NCI-H187 (cell line): Measurements from ENCODE around the gene PRKCH.

Experiments
- DNase-seq, 2 experiments: peaks; one replicate each; lab custom pipeline; 2025; lab: John Stamatoyannopoulos, UW

PRKCH gene

GRCh38 chr14:61337893-61338292 is 16.5 kb downstream of the PRKCH start:
- no peak for DNase-seq

- DNase-seq: no peak
These were observed 17.1 kb downstream of the PRKCH start for GRCh38 chr14:61338457-61338856.

GRCh38 chr14:61341275-61342206 is 20.2 kb downstream of the PRKCH start:
- no peak for DNase-seq

GRCh38 chr14:61342486-61342885 is 21.1 kb downstream of the PRKCH start:
- DNase-seq: no peak

- DNase-seq: no peak
These were observed 21.6 kb downstream of the PRKCH start for GRCh38 chr14:61342932-61343331.

GRCh38 chr14:61343471-61343870 is 22.1 kb downstream of the PRKCH start:
- no peak for DNase-seq

GRCh38 chr14:61343991-61344405 is 22.6 kb downstream of the PRKCH start:
- no peak for DNase-seq

GRCh38 chr14:61344437-61345150 is 23.2 kb downstream of the PRKCH start:
- DNase-seq: no peak

GRCh38 chr14:61345151-61345482 is 23.7 kb downstream of the PRKCH start:
- no peak for DNase-seq

- no peak for DNase-seq
These were observed 24.8 kb downstream of the PRKCH start for GRCh38 chr14:61346221-61346620.

- DNase-seq: no peak
These were observed 25.4 kb downstream of the PRKCH start for GRCh38 chr14:61346793-61347192.

GRCh38 chr14:61347826-61348443 is 26.6 kb downstream of the PRKCH start:
- DNase-seq: no peak

- DNase-seq: no peak
These were observed 29.3 kb downstream of the PRKCH start for GRCh38 chr14:61350427-61351270.

- no peak for DNase-seq
These were observed 30.1 kb downstream of the PRKCH start for GRCh38 chr14:61351477-61351876.

- no peak for DNase-seq
These were observed 34.5 kb downstream of the PRKCH start for GRCh38 chr14:61355892-61356325.

GRCh38 chr14:61357123-61357522 is 35.7 kb downstream of the PRKCH start:
- DNase-seq: no peak

GRCh38 chr14:61358554-61359226 is 37.3 kb downstream of the PRKCH start:
- DNase-seq: no peak

- no peak for DNase-seq
These were observed 39.6 kb downstream of the PRKCH start for GRCh38 chr14:61360796-61361525.

GRCh38 chr14:61362072-61362750 is 40.8 kb downstream of the PRKCH start:
- no peak for DNase-seq

- no peak for DNase-seq
These were observed 42.9 kb downstream of the PRKCH start for GRCh38 chr14:61364243-61364642.
